GM23338 (cell line): ENCODE data around the gene VEGFB. TPM values are rescaled to one million over a fixed set of nuclear protein-coding genes. Genes with fewer than 3 reads are reported as not detected.

ENCODE experiments used
- ATAC-seq: fragments of 200-7000 bp; cut with Tn5 transposase; 3 replicates; pipeline ENCODE4 v1.9.1; 2020
- DNase-seq: peaks from one replicate; pipeline ENCODE4 v3.0.0-alpha.2; 2015; ENCODE audit warnings: low spot score
- H2AFZ ChIP-seq: fragments of 200-600 bp; sonication (generic); 2 replicates; pipeline ENCODE4 v1.8.0; 2016; ENCODE audit warnings: antibody characterized with exemption, mild to moderate bottlenecking, moderate library complexity
- H3F3A ChIP-seq: fragments of 200-600 bp; sonication (generic); replicated peaks from 2 replicates; pipeline ENCODE4 v1.8.0; 2017; ENCODE audit warnings: antibody characterized with exemption, mixed run types, low read depth
- H3K27ac ChIP-seq: fragments of 200-600 bp; sonication (generic); 2 replicates; pipeline ENCODE4 v1.6.1; 2016; ENCODE audit warnings: low read depth
- H3K27me3 ChIP-seq: fragments of 200-600 bp; sonication (generic); 2 replicates; pipeline ENCODE4 v1.8.0; 2016; ENCODE audit warnings: mild to moderate bottlenecking, mixed run types, moderate library complexity; ENCODE audit not compliant: insufficient read depth
- H3K36me3 ChIP-seq: fragments of 200-600 bp; sonication (generic); 2 replicates; pipeline ENCODE4 v1.8.0; 2016; ENCODE audit warnings: mild to moderate bottlenecking; ENCODE audit not compliant: insufficient read depth
- H3K4me1 ChIP-seq: fragments of 200-600 bp; sonication (generic); 2 replicates; pipeline ENCODE4 v1.8.0; 2016; ENCODE audit warnings: mild to moderate bottlenecking, moderate library complexity; ENCODE audit not compliant: insufficient read depth
- H3K4me2 ChIP-seq: fragments of 200-600 bp; sonication (generic); 2 replicates; pipeline ENCODE4 v1.7.1; 2017; ENCODE audit warnings: mixed run types
- H3K4me3 ChIP-seq: fragments of 200-600 bp; sonication (generic); 2 replicates; pipeline ENCODE4 v1.6.1; 2016; ENCODE audit warnings: mixed run types
- H3K79me2 ChIP-seq: fragments of 200-600 bp; sonication (generic); replicated peaks from 2 replicates; pipeline ENCODE4 v1.8.0; 2017; ENCODE audit warnings: mild to moderate bottlenecking; ENCODE audit not compliant: insufficient read depth
- H3K9me2 ChIP-seq: fragments of 200-600 bp; sonication (generic); 2 replicates; pipeline ENCODE4 v1.8.0; 2017; ENCODE audit not compliant: insufficient read depth
- H4K20me1 ChIP-seq: fragments of 200-600 bp; sonication (generic); replicated peaks from 2 replicates; pipeline ENCODE4 v1.8.0; 2017; ENCODE audit warnings: mild to moderate bottlenecking; ENCODE audit not compliant: insufficient read depth
- H3K27ac Mint-ChIP-seq: 2 replicates; pipeline ENCODE4 v1.8.0; 2020; ENCODE audit warnings: inconsistent platforms, mild to moderate bottlenecking, moderate library complexity, mixed read lengths
- H3K27me3 Mint-ChIP-seq: 3 replicates; pipeline ENCODE4 v1.8.0; 2022; ENCODE audit warnings: low read depth, mild to moderate bottlenecking, moderate library complexity, mixed read lengths, inconsistent platforms; ENCODE audit not compliant: insufficient read depth, poor library complexity
- H3K36me3 Mint-ChIP-seq: 3 replicates; pipeline ENCODE4 v1.8.0; 2021; ENCODE audit warnings: low read depth, mild to moderate bottlenecking, inconsistent platforms, moderate library complexity, mixed read lengths
- H3K4me1 Mint-ChIP-seq: 3 replicates; pipeline ENCODE4 v1.8.0; 2020; ENCODE audit warnings: mild to moderate bottlenecking, inconsistent platforms, mixed read lengths
- H3K4me3 Mint-ChIP-seq: 3 replicates; pipeline ENCODE4 v1.8.0; 2021; ENCODE audit warnings: moderate library complexity, mild to moderate bottlenecking, inconsistent platforms, mixed read lengths
- H3K9me3 Mint-ChIP-seq: 3 replicates; pipeline ENCODE4 v1.8.0; 2020; ENCODE audit warnings: moderate library complexity, mild to moderate bottlenecking, inconsistent platforms, mixed read lengths
- CREB1 ChIP-seq: fragments of 250-450 bp; sonication (Bioruptor Pico); IDR thresholded peaks from 2 replicates; pipeline ENCODE4 v1.5.0; 2020; ENCODE audit warnings: low read depth, mild to moderate bottlenecking, moderate library complexity
- CTCF ChIP-seq, 2 experiments: fragments of 200-600 bp in 1 of 2; sonication (generic) in 1 of 2; conservative IDR thresholded peaks; 2 replicates each; pipeline versions ENCODE4 v1.5.1 to v1.6.1; 2016 to 2017; ENCODE audit warnings: antibody characterized with exemption in 2 of 2, low read depth in 2 of 2, mild to moderate bottlenecking in 2 of 2, moderate library complexity in 1 of 2
- ETS1 ChIP-seq: IDR thresholded peaks from 2 replicates; pipeline ENCODE4 v1.6.1; 2016; ENCODE audit warnings: antibody characterized with exemption
- EZH2 ChIP-seq: fragments of 200-600 bp; sonication (generic); IDR thresholded peaks from one replicate; pipeline ENCODE4 v1.8.0; 2017; ENCODE audit warnings: antibody characterized with exemption, mild to moderate bottlenecking, low read depth; ENCODE audit not compliant: unreplicated experiment
- EZH2phosphoT487 ChIP-seq: fragments of 200-600 bp; sonication (generic); IDR thresholded peaks from one replicate; pipeline ENCODE4 v1.8.1; 2018; ENCODE audit warnings: antibody characterized with exemption; ENCODE audit not compliant: unreplicated experiment
- JUNB ChIP-seq: IDR thresholded peaks from one replicate; pipeline ENCODE4 v1.6.1; 2016; ENCODE audit warnings: antibody characterized with exemption; ENCODE audit not compliant: unreplicated experiment
- NANOG ChIP-seq: IDR thresholded peaks from 2 replicates; pipeline ENCODE4 v1.6.1; 2016; ENCODE audit warnings: antibody characterized with exemption, borderline replicate concordance
- POLR2AphosphoS5 ChIP-seq: IDR thresholded peaks from 2 replicates; pipeline ENCODE4 v1.6.1; 2016; ENCODE audit warnings: antibody characterized with exemption, low read depth
- REST ChIP-seq: IDR thresholded peaks from one replicate; pipeline ENCODE4 v1.6.1; 2018; ENCODE audit warnings: antibody characterized with exemption; ENCODE audit not compliant: unreplicated experiment
- STAT1 ChIP-seq: IDR thresholded peaks from one replicate; pipeline ENCODE4 v1.6.1; 2016; ENCODE audit warnings: antibody characterized with exemption; ENCODE audit not compliant: unreplicated experiment
- ZNF114 ChIP-seq: fragments of 250-450 bp; sonication (Bioruptor Pico); IDR thresholded peaks from 2 replicates; pipeline ENCODE4 v1.5.0; 2020; ENCODE audit warnings: mild to moderate bottlenecking, moderate library complexity
- ZNF331 ChIP-seq: fragments of 250-450 bp; sonication (Bioruptor Pico); IDR thresholded peaks from 2 replicates; pipeline ENCODE4 v1.5.0; 2020; ENCODE audit warnings: low read depth, mild to moderate bottlenecking, moderate library complexity
- ZNF462 ChIP-seq: fragments of 250-450 bp; sonication (Bioruptor Pico); IDR thresholded peaks from 2 replicates; pipeline ENCODE4 v1.5.0; 2020; ENCODE audit warnings: mild to moderate bottlenecking, moderate library complexity
- polyA plus RNA-seq: library from polyadenylated mRNA; unstranded; fragments of >200 nt; fragmentation: Nextera tagmentation; extraction: Ambion mirVana; gene quantifications from 2 replicates; pipeline ENCODE4 v1.2.1, GENCODE V29; 2016
- total RNA-seq: library from RNA; depleted of rRNA; stranded (reverse); fragments of >200 nt; shearing (Covaris generic); gene quantifications from 2 replicates; pipeline ENCODE4 v1.2.3, GENCODE V29; 2014

Gene VEGFB
- total and polyA plus RNA-seq, 2 experiments from 2014 or later: 20.8 to 25.8 TPM

- Histone ChIP-seq H3K79me2 (peaks cover 16% of the 10 kb centered on the region), H3K4me3 (peak overlapping the region; percentile 97), H3F3A (peaks cover 33% of the 10 kb centered on the region), H4K20me1 (no peaks in the 10 kb centered on the region; the same call in 1 of the 2 replicates), H3K4me1 (peaks cover 17% of the 10 kb centered on the region; the same call in 1 of the 2 replicates), H3K36me3 (no peaks in the 10 kb centered on the region), H2AFZ (no peak overlapping the region), H3K27me3 (no peaks in the 10 kb centered on the region), H3K9me2 (no peaks in the 10 kb centered on the region), H3K4me2 (peak overlapping the region; percentile 96), H3K27ac (peak overlapping the region; percentile 92; the same call in 1 of the 2 replicates)
- peaks cover 30% of the 10 kb centered on the region for H3K27me3 Mint-ChIP-seq
- peak overlapping the region; percentile 93 for H3K4me3 Mint-ChIP-seq
- TF ChIP-seq CTCF (conservative IDR thresholded peaks at IDR 0.05; ENCODE audit: low read depth in 2 of 2) (no peak), ZNF331 (CRISPR knock-in tag) (no peak), REST (no peak), ZNF114 (no peak), POLR2AphosphoS5 (no peak), ZNF462 (CRISPR knock-in tag) (no peak), EZH2phosphoT487 (no peak), JUNB (no peak), EZH2 (no peak), NANOG (no peak), ETS1 (no peak), CREB1 (CRISPR knock-in tag) (no peak), STAT1 (no peak)
- H3K27ac Mint-ChIP-seq: peak overlapping the region; percentile 98
- no peaks in the 10 kb centered on the region for H3K9me3 Mint-ChIP-seq
- ATAC-seq (no peak), DNase-seq (no peak)
- H3K4me1 Mint-ChIP-seq: peaks cover 32% of the 10 kb centered on the region
- H3K36me3 Mint-ChIP-seq: peaks cover 24% of the 10 kb centered on the region
Observed at GRCh38 chr11:64239662-64240434, 5.5 kb downstream of the VEGFB start.
